Type B pancreatic cell (in vitro differentiated cells): ENCODE results near the gene ZMIZ1. TPM values are rescaled to one million over a fixed set of nuclear protein-coding genes. Genes with fewer than 3 reads are reported as not detected.

ENCODE experiments used
- DNase-seq: peaks from one replicate; pipeline ENCODE4 v3.0.0; 2021; ENCODE audit warnings: mixed read lengths; ENCODE audit not compliant: unreplicated experiment; ENCODE audit errors: extremely low spot score
- H3K27ac Mint-ChIP-seq: 2 replicates; pipeline ENCODE4 v1.8.0; 2021; ENCODE audit warnings: mild to moderate bottlenecking, mixed read lengths
- H3K27me3 Mint-ChIP-seq: 2 replicates; pipeline ENCODE4 v1.8.0; 2021; ENCODE audit warnings: mixed read lengths
- H3K36me3 Mint-ChIP-seq: 2 replicates; pipeline ENCODE4 v1.8.0; 2021; ENCODE audit warnings: mixed read lengths
- H3K4me1 Mint-ChIP-seq: one replicate; pipeline ENCODE4 v1.8.0; 2021; ENCODE audit warnings: mixed read lengths; ENCODE audit not compliant: unreplicated experiment
- H3K4me3 Mint-ChIP-seq: 2 replicates; pipeline ENCODE4 v1.8.0; 2021; ENCODE audit warnings: mild to moderate bottlenecking, mixed read lengths
- H3K9me3 Mint-ChIP-seq: 2 replicates; pipeline ENCODE4 v1.8.0; 2021; ENCODE audit warnings: mixed read lengths
- CTCF ChIP-seq: fragments of 200-600 bp; sonication (generic); conservative IDR thresholded peaks from 2 replicates; pipeline ENCODE4 v1.5.0; 2021; ENCODE audit warnings: antibody characterized with exemption, mild to moderate bottlenecking
- total RNA-seq: library from RNA; stranded (reverse); gene quantifications from 2 replicates; pipeline ENCODE4 v1.2.1, GENCODE V29; 2021; ENCODE audit warnings: low replicate concordance

Gene ZMIZ1
- total RNA-seq, 1 donor from 2014 or later = 102 TPM

GRCh38 chr10:79126351-79127080 is 57.8 kb downstream of the ZMIZ1 start:
- H3K9me3 Mint-ChIP-seq = no peaks in the 10 kb centered on the region
- peaks cover 35% of the 10 kb centered on the region for H3K4me1 Mint-ChIP-seq
- H3K27me3 Mint-ChIP-seq = no peaks in the 10 kb centered on the region
- peaks cover 8% of the 10 kb centered on the region for H3K36me3 Mint-ChIP-seq
- no peak overlapping the region for H3K4me3 Mint-ChIP-seq
- no peak for DNase-seq
- no peak for TF ChIP-seq CTCF
- H3K27ac Mint-ChIP-seq = peak overlapping the region; percentile 65

DNA sequence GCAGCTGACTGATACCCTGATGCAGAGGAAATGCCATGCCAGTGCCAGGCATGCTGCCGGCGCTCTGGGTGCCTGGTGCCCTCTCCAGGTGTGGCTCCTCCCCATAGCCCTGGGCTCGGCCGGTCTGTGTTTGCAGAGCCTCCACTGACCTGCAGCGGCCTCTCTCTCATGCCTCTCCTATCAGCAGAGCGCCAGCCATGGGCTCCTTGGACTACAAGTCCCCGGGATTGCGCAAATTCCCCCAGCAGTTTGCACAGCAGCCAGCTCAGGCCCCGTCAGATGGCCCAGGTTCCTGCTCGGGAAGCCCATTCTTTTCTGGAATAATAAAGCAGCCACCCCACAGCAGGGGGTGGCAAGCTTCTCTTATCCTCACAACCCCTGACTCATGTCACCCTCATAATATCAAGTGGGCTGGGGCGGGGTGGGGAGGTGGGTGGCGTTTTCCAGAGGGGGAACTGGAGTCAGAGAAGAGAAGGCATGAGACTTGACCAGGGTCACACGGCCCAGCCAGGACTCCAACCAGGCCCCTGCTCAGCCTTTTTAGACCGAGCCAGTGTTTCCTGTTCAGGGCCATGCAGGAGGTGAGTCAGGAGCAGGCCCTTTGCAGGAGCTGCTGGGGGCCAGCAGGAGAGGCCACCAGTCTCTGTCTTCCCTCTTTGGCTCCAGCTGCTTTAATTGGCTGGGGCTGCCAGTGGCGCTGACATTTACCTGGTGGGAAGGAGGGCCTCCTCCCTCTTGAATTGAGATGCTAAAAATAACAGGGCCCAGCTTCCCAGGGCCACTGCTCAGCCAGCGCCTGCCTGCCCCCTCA is 58.6 kb downstream of the ZMIZ1 start:
- DNase-seq = no peak

GRCh38 chr10:79128241-79128922 is 59.6 kb downstream of the ZMIZ1 start:
- Mint-ChIP-seq H3K9me3 (no peaks in the 10 kb centered on the region), H3K4me1 (peaks cover 51% of the 10 kb centered on the region), H3K27ac (no peak overlapping the region), H3K27me3 (no peaks in the 10 kb centered on the region), H3K36me3 (peaks cover 8% of the 10 kb centered on the region), H3K4me3 (no peak overlapping the region)
- no peak for TF ChIP-seq CTCF
- no peak for DNase-seq

More for the DNA sequence above, 58.6 kb downstream of the ZMIZ1 start:
- H3K4me3 Mint-ChIP-seq = no peak overlapping the region
- no peaks in the 10 kb centered on the region for H3K9me3 Mint-ChIP-seq
- TF ChIP-seq CTCF = no peak
- H3K4me1 Mint-ChIP-seq = peaks cover 43% of the 10 kb centered on the region
- peaks cover 8% of the 10 kb centered on the region for H3K36me3 Mint-ChIP-seq
- peak overlapping the region; percentile 65 for H3K27ac Mint-ChIP-seq
- H3K27me3 Mint-ChIP-seq = no peaks in the 10 kb centered on the region

DNA sequence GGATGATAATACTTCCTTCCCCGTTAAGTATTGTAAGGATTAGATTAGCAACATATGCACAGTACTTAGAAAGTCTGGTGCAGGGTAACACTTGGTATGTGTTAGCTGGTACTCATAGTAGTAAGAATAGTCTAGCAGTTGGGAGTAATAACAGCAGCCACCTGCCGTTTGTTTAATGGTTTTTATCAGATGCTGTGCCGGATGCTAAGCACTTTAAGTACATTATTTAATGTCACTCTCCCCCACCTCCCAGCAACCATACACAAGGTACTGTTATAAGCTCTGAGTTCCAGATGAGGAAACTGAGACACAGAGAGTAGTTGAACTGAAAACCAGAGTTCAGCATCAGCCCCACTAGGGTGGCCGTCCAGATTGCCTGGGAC is 60.1 kb downstream of the ZMIZ1 start:
- no peak overlapping the region for H3K27ac Mint-ChIP-seq
- no peaks in the 10 kb centered on the region for H3K9me3 Mint-ChIP-seq
- no peak for TF ChIP-seq CTCF
- DNase-seq = no peak
- no peaks in the 10 kb centered on the region for H3K27me3 Mint-ChIP-seq
- peak overlapping the region; percentile 71 for H3K4me3 Mint-ChIP-seq
- H3K4me1 Mint-ChIP-seq = peaks cover 55% of the 10 kb centered on the region
- peaks cover 8% of the 10 kb centered on the region for H3K36me3 Mint-ChIP-seq

DNA sequence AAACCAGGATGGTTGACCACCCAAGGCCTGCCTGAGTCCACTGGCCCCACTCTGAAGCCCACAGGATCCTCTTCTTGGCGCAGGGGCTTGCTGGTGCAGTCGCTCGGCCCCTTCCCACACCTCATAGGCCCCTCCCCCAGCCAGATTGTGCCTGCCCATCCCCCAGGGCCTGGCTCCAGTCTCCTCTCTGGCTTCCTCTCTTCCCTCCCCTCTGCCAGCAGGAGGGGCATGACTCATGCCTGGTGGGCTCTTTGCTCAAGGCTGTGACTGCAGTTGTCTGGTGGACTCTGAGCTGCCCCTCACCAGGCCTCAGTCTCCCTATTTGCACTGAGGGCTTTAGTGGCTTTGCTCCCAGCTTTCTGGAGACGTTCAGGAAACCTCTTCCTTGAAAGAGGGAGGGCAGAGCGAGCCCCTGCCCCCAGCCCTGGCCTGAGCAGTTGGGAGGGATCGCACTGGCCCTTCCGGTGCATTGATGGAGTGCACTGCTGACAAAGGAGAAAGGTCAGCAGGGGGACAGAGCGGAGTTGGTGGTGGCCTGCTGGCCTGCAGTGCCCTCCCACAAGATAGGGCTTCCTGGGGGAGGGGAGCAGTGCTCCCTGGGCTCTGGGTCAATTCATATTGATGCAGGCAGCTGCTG is 60.7 kb downstream of the ZMIZ1 start:
- H3K27me3 Mint-ChIP-seq = no peaks in the 10 kb centered on the region
- DNase-seq = peak; percentile 78
- H3K36me3 Mint-ChIP-seq = peaks cover 5% of the 10 kb centered on the region
- H3K9me3 Mint-ChIP-seq = no peaks in the 10 kb centered on the region
- H3K4me3 Mint-ChIP-seq = peak overlapping the region; percentile 71
- TF ChIP-seq CTCF = peak; percentile 23
- peaks cover 55% of the 10 kb centered on the region for H3K4me1 Mint-ChIP-seq
- peak overlapping the region; percentile 43 for H3K27ac Mint-ChIP-seq
